HepG2 (cell line): Measurements from ENCODE around the gene RIPK1. TPM values are rescaled to one million over a fixed set of nuclear protein-coding genes. Genes with fewer than 3 reads are reported as not detected.

Experiments used
- ATAC-seq: fragments of 200-7000 bp; cut with Tn5 transposase; 3 replicates; pipeline ENCODE4 v1.9.1; 2020; ENCODE audit warnings: mild to moderate bottlenecking, moderate library complexity
- BruUV-seq: library from RNA; stranded (reverse); fragments of 400-500 nt; replicated peaks from 2 replicates; lab custom pipeline; 2021; lab: Mats Ljungman, UMichigan
- CTCF ChIA-PET: fragments of 300-600 bp; formaldehyde crosslinking; extraction: SDS; loops from one replicate; lab custom pipeline; 2021; ENCODE audit warnings: low total read pairs, inconsistent platforms, low intra/inter-chr PET ratio; lab: Yijun Ruan, JAX
- POLR2A ChIA-PET: fragments of 350-600 bp; sonication (Branson Sonifier 250); formaldehyde crosslinking; loops from one replicate; lab custom pipeline; 2020; ENCODE audit warnings: antibody characterized with exemption, inconsistent platforms; lab: Yijun Ruan, JAX
- DNase-seq: peaks from one replicate; pipeline ENCODE4 v3.0.0-alpha.2; 2015; ENCODE audit warnings: low spot score
- FAIRE-seq: peaks from 3 replicates; lab custom pipeline; 2011; peaks lifted over from hg19 to GRCh38; lab: Jason Lieb, UNC
- H2AFZ ChIP-seq: one replicate; pipeline ENCODE4 v1.6.1; 2011; ENCODE audit warnings: low read length, inconsistent platforms
- H3K27ac ChIP-seq: fragments of 300-600 bp; 3 replicates; pipeline ENCODE4 v1.8.0; 2011; ENCODE audit warnings: mixed run types, mild to moderate bottlenecking, mixed read lengths, low read length, inconsistent platforms; ENCODE audit not compliant: insufficient read depth; ENCODE audit errors: extremely low read length
- H3K27me3 ChIP-seq, 2 experiments: fragments of 200-600 bp in 1 of 2; 2 replicates in 1 of 2; 3 replicates in 1 of 2; pipeline versions ENCODE4 v1.6.0 to v1.8.0; 2011; ENCODE audit warnings: low read length in 2 of 2, mild to moderate bottlenecking in 2 of 2, moderate library complexity in 2 of 2, inconsistent platforms in 1 of 2; ENCODE audit not compliant: insufficient read depth in 2 of 2, control insufficient read depth in 1 of 2
- H3K36me3 ChIP-seq, 2 experiments: fragments of 200-600 bp in 1 of 2; replicated peaks in 1 of 2; 2 replicates in 1 of 2; 3 replicates in 1 of 2; pipeline versions ENCODE4 v1.5.1 to v1.8.0; 2011; ENCODE audit warnings: low read length in 2 of 2, inconsistent platforms in 1 of 2; ENCODE audit not compliant: insufficient read depth in 2 of 2, control insufficient read depth in 1 of 2
- H3K4me1 ChIP-seq: 2 replicates; pipeline ENCODE4 v1.5.1; 2012; ENCODE audit warnings: low read length, inconsistent platforms; ENCODE audit not compliant: insufficient read depth
- H3K4me2 ChIP-seq: 2 replicates; pipeline ENCODE4 v1.6.0; 2011; ENCODE audit warnings: low read depth, low read length, inconsistent platforms
- H3K4me3 ChIP-seq, 3 experiments: fragments of 200-600 bp in 1 of 3; sonication (generic), shearing (Covaris generic) in 1 of 3; replicated peaks in 1 of 3; 2 replicates each; pipeline ENCODE4 v1.5.1; 2011 to 2016; ENCODE audit warnings: low read length in 3 of 3, inconsistent platforms in 2 of 3, low read depth in 2 of 3, mild to moderate bottlenecking in 2 of 3, control low read depth in 1 of 3, mixed read lengths in 1 of 3; ENCODE audit not compliant: insufficient read depth in 1 of 3
- H3K79me2 ChIP-seq: one replicate; pipeline ENCODE4 v1.6.1; 2011; ENCODE audit warnings: low read length, inconsistent platforms; ENCODE audit not compliant: insufficient read depth
- H3K9ac ChIP-seq: 2 replicates; pipeline ENCODE4 v1.6.0; 2011; ENCODE audit warnings: mild to moderate bottlenecking, low read depth, low read length, inconsistent platforms; ENCODE audit not compliant: insufficient read depth
- H3K9me3 ChIP-seq: 2 replicates; pipeline ENCODE4 v1.5.1; 2012; ENCODE audit warnings: mild to moderate bottlenecking, low read length
- H4K20me1 ChIP-seq: 2 replicates; pipeline ENCODE4 v1.6.0; 2011; ENCODE audit warnings: inconsistent platforms, mild to moderate bottlenecking, low read length, moderate library complexity; ENCODE audit not compliant: insufficient read depth
- BORCS8-MEF2B ChIP-seq: sonication (generic); formaldehyde crosslinking; IDR thresholded peaks from 2 replicates; pipeline ENCODE4 v1.8.0; 2022; ENCODE audit warnings: mild to moderate bottlenecking, missing genetic modification reagents
- CBFB ChIP-seq: sonication (generic); formaldehyde crosslinking; IDR thresholded peaks from 2 replicates; pipeline ENCODE4 v1.4.0; 2020; ENCODE audit warnings: missing genetic modification reagents
- HOXA3 ChIP-seq: sonication (generic); formaldehyde crosslinking; IDR thresholded peaks from 2 replicates; pipeline ENCODE4 v1.5.0; 2020; ENCODE audit warnings: missing genetic modification reagents
- MEF2D ChIP-seq: sonication (generic); formaldehyde crosslinking; IDR thresholded peaks from 2 replicates; pipeline ENCODE4 v1.5.1; 2020; ENCODE audit warnings: mild to moderate bottlenecking, missing genetic modification reagents
- RXRA ChIP-seq: sonication (generic); formaldehyde crosslinking; IDR thresholded peaks from 2 replicates; pipeline ENCODE4 v1.5.1; 2020; ENCODE audit warnings: missing genetic modification reagents
- SNAPC2 ChIP-seq: sonication (generic); formaldehyde crosslinking; IDR thresholded peaks from 2 replicates; pipeline ENCODE4 v1.8.1; 2022; ENCODE audit warnings: mild to moderate bottlenecking, missing genetic modification reagents
- SNRNP70 ChIP-seq: fragments of 200-400 bp; formaldehyde crosslinking; IDR thresholded peaks from 2 replicates; pipeline ENCODE4 v1.6.1; 2017; ENCODE audit warnings: mild to moderate bottlenecking, low read depth, low read length, moderate library complexity
- TAF1 ChIP-seq: sonication (generic); formaldehyde crosslinking; IDR thresholded peaks from 2 replicates; pipeline ENCODE4 v1.4.0; 2020; ENCODE audit warnings: missing genetic modification reagents
- ZBED4 ChIP-seq: sonication (generic); formaldehyde crosslinking; IDR thresholded peaks from 2 replicates; pipeline ENCODE4 v1.4.0; 2020; ENCODE audit warnings: missing genetic modification reagents, borderline replicate concordance
- ZFP62 ChIP-seq: sonication (generic); formaldehyde crosslinking; IDR thresholded peaks from 2 replicates; pipeline ENCODE4 v1.4.0; 2020; ENCODE audit warnings: missing genetic modification reagents
- ZFYVE20 ChIP-seq: sonication (generic); formaldehyde crosslinking; IDR thresholded peaks from 2 replicates; pipeline ENCODE4 v1.8.0; 2023; ENCODE audit warnings: low read depth, mild to moderate bottlenecking, moderate library complexity, missing genetic modification reagents, borderline replicate concordance
- ZNF124 ChIP-seq: sonication (generic); formaldehyde crosslinking; IDR thresholded peaks from 2 replicates; pipeline ENCODE4 v1.4.0; 2020; ENCODE audit warnings: missing genetic modification reagents
- ZNF362 ChIP-seq: sonication (generic); formaldehyde crosslinking; IDR thresholded peaks from 2 replicates; pipeline ENCODE4 v1.4.0; 2020; ENCODE audit warnings: missing genetic modification reagents, mild to moderate bottlenecking, borderline replicate concordance
- ZNF382 ChIP-seq: sonication (generic); formaldehyde crosslinking; IDR thresholded peaks from 2 replicates; pipeline ENCODE4 v1.5.0; 2020; ENCODE audit warnings: missing genetic modification reagents, mild to moderate bottlenecking, borderline replicate concordance
- ZNF501 ChIP-seq: sonication (generic); formaldehyde crosslinking; IDR thresholded peaks from 2 replicates; pipeline ENCODE4 v1.5.1; 2020; ENCODE audit warnings: mild to moderate bottlenecking, moderate library complexity, missing genetic modification reagents
- ZNF644 ChIP-seq: IDR thresholded peaks from 2 replicates; pipeline ENCODE4 v1.6.1; 2016; ENCODE audit warnings: low read depth
- ZNF724P ChIP-seq: sonication (generic); formaldehyde crosslinking; IDR thresholded peaks from 2 replicates; pipeline ENCODE4 v1.8.0; 2022; ENCODE audit warnings: missing genetic modification reagents, borderline replicate concordance
- ZNF850 ChIP-seq: sonication (generic); formaldehyde crosslinking; conservative IDR thresholded peaks from 2 replicates; pipeline ENCODE4 v1.9.0; 2021; ENCODE audit warnings: mild to moderate bottlenecking, missing genetic modification reagents
- WGBS: methylation state at CpG from one replicate; pipeline ENCODE4 v1.1.6; 2017; ENCODE audit warnings: low lambda C conversion rate; 5-methylcytosine and 5-hydroxymethylcytosine counted together
- in situ Hi-C: cut with HindIII; loops from 2 replicates; pipeline ENCODE4 v1.10.0; 2017; ENCODE audit warnings: low pct_unique_long_range_greater_than_20kb; ENCODE audit not compliant: extremely low pct_ligation_motif_present
- intact Hi-C: fragments of 100-400 bp; cut with micrococcal nuclease; formaldehyde crosslinking; loops from one replicate; pipeline ENCODE4 v1.10.0; 2022; ENCODE audit not compliant: unreplicated experiment
- polyA plus RNA-seq, 8 experiments: library from polyadenylated mRNA; depleted of rRNA in 3 of 8; stranded (reverse) in 7 of 8; unstranded in 1 of 8; fragments of >200 nt; fragmentation: Illumina TruSeq in 4 of 8; extraction: Trizol in 4 of 8; gene quantifications; 2 replicates each; pipeline versions ENCODE4 v1.2.1 to v1.2.3, GENCODE V29; 2011 to 2016; ENCODE audit warnings: low read depth in 4 of 8, missing spikeins in 1 of 8, mixed read lengths in 1 of 8; ENCODE audit not compliant: insufficient read depth in 1 of 8
- total RNA-seq, 5 experiments: library from RNA; depleted of rRNA; stranded (reverse); fragments of >200 nt; fragmentation: Illumina TruSeq; extraction: Trizol; gene quantifications; 2 replicates each; pipeline ENCODE4 v1.2.3, GENCODE V29; 2016; ENCODE audit warnings: low read depth in 1 of 5

Gene RIPK1
- total and polyA plus RNA-seq, 2 of the 13 experiments (the other 11 are each of a cell fraction or from before 2014, with no cell fraction given): 9.0 to 10.3 TPM

- 0% methylated on average over 2 of the region's 2 CpGs for WGBS
- H2AFZ ChIP-seq: no peak overlapping the region
- peaks cover 2 to 25% of the 10 kb centered on the region in 2 experiments; a peak in 4 of 5 replicates for H3K27me3 ChIP-seq
- no peaks in the 10 kb centered on the region for H4K20me1 ChIP-seq
- H3K4me3 ChIP-seq: no peak overlapping the region
- no TSS peak for BruUV-seq
- no peaks in the 10 kb centered on the region for H3K79me2 ChIP-seq
- in situ Hi-C loops: no loop called here
- CTCF ChIA-PET: no interaction called here
- H3K9ac ChIP-seq: no peak overlapping the region; the same call in 1 of the 2 replicates
- no peak overlapping the region for H3K4me2 ChIP-seq
- ATAC-seq (peak; percentile 27; the same call in 1 of the 3 replicates), FAIRE-seq (no peak), DNase-seq (no peak)
- TF ChIP-seq ZNF644 (CRISPR knock-in tag) (no peak), BORCS8-MEF2B (CRISPR knock-in tag) (no peak), ZFYVE20 (CRISPR knock-in tag) (no peak), CBFB (CRISPR knock-in tag) (no peak), TAF1 (CRISPR knock-in tag) (no peak), ZNF850 (CRISPR knock-in tag) (no peak), ZFP62 (CRISPR knock-in tag) (no peak), ZNF501 (CRISPR knock-in tag) (no peak), ZBED4 (CRISPR knock-in tag) (no peak), ZNF382 (CRISPR knock-in tag) (no peak), SNAPC2 (no peak), ZNF124 (CRISPR knock-in tag) (no peak), SNRNP70 (no peak), ZNF724P (no peak), RXRA (CRISPR knock-in tag) (no peak), HOXA3 (no peak), MEF2D (CRISPR knock-in tag) (no peak), ZNF362 (CRISPR knock-in tag) (no peak)
- H3K4me1 ChIP-seq: peaks cover 10% of the 10 kb centered on the region
- no peaks in the 10 kb centered on the region for H3K9me3 ChIP-seq
- intact Hi-C loops: no loop called here
- POLR2A ChIA-PET: no interaction called here
- H3K27ac ChIP-seq: no peak overlapping the region
- H3K36me3 ChIP-seq: no peaks in the 10 kb centered on the region
These were observed 26.7 kb upstream of the RIPK1 start for GRCh38 chr6:3041606-3042005.
